ENCODE results near the gene OSBPL8. TPM values are rescaled to one million over a fixed set of nuclear protein-coding genes. Genes with fewer than 3 reads are reported as not detected.

The OSBPL8 gene
- total and polyA plus RNA-seq, 2 of the 8 experiments (the other 6 are each of a cell fraction or from before 2014, with no cell fraction given), result 10.9 to 81.1 TPM

DNA sequence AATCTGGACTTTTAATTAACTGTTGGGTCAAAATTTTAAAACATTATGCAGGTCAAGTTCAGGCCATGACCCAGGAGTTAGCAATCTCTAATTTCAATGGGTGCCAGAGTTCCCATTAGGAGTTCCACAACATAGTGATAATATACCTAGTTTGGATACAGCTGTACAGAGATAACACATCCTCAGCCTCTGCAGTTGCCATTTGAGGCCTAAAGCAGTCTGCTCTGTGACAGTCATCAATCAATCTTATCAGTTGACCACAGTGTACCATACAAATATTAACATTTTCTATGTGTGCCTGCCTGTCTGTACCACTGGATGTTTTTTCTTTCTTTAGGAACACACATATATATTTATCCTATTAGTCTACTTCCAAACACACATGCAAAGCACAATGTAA lies 157.3 kb downstream of the OSBPL8 start:
- Histone ChIP-seq H4K5ac (ENCODE audit: insufficient read length, low read depth, low read length) (no peak overlapping the region), H2BK120ac (replicated peaks; ENCODE audit: low read depth, low read length) (no peak overlapping the region), H4K8ac (ENCODE audit: extremely low read depth, insufficient read depth, low read length) (no peak overlapping the region), H3K27me3 (replicated peaks in 1 of 4; ENCODE audit: control insufficient read depth in 3 of 4, extremely low read depth in 1 of 4, insufficient read depth in 3 of 4, low read length in 3 of 4) (no peaks in the 10 kb centered on the region), H3K4me3 (ENCODE audit: extremely low read depth in 1 of 4, insufficient read depth in 2 of 4, low read depth in 3 of 4, low read length in 4 of 4) (no peak overlapping the region), H2BK15ac (ENCODE audit: low read length) (no peak overlapping the region), H2BK20ac (ENCODE audit: low read length) (no peak overlapping the region), H3K4ac (replicated peaks; ENCODE audit: insufficient read length, low read depth, low read length) (no peak overlapping the region), H3K23ac (ENCODE audit: insufficient read length) (no peak overlapping the region), H3K14ac (ENCODE audit: insufficient read length) (no peak overlapping the region), H3K56ac (replicated peaks; ENCODE audit: insufficient read length, low read depth, low read length) (no peak overlapping the region), H3K9ac (replicated peaks in 1 of 4; ENCODE audit: extremely low read depth in 1 of 4, low read depth in 3 of 4, low read length in 3 of 4) (no peak overlapping the region), H3K4me1 (replicated peaks in 1 of 4; ENCODE audit: control insufficient read depth in 3 of 4, insufficient read depth in 4 of 4, low read length in 3 of 4) (no peaks in the 10 kb centered on the region), H3K23me2 (ENCODE audit: low read depth, low read length) (no peaks in the 10 kb centered on the region), H4K20me1 (replicated peaks in 1 of 2; ENCODE audit: control insufficient read depth in 1 of 2, insufficient read depth in 2 of 2, low read length in 2 of 2) (no peaks in the 10 kb centered on the region), H3K9me3 (ENCODE audit: insufficient read depth in 2 of 2, low read depth in 1 of 2, low read length in 1 of 2) (no peaks in the 10 kb centered on the region), H2AK5ac (ENCODE audit: low read depth, low read length) (no peak overlapping the region), H3K4me2 (ENCODE audit: insufficient read depth in 1 of 2, low read depth in 2 of 2, low read length in 2 of 2) (no peak overlapping the region), H3K79me2 (ENCODE audit: control insufficient read depth in 1 of 2, insufficient read depth in 2 of 2, low read length in 2 of 2) (no peaks in the 10 kb centered on the region), H2BK5ac (ENCODE audit: low read depth, low read length) (no peak overlapping the region), H2BK12ac (ENCODE audit: low read depth, low read length) (no peak overlapping the region), H2AFZ (ENCODE audit: low read length) (no peak overlapping the region), H3K36me3 (ENCODE audit: control insufficient read depth in 2 of 4, insufficient read depth in 4 of 4, low read length in 3 of 4) (no peaks in the 10 kb centered on the region; a peak in 5 of 8 replicates), H3K79me1 (ENCODE audit: low read depth, low read length) (no peaks in the 10 kb centered on the region; the same call in 1 of the 2 replicates), H3K18ac (ENCODE audit: extremely low read depth, low read length) (no peak overlapping the region), H4K91ac (replicated peaks; ENCODE audit: insufficient read length, low read length) (no peak overlapping the region), H3K27ac (ENCODE audit: low read depth, low read length) (no peak overlapping the region)
- TF ChIP-seq, protein P1, sequence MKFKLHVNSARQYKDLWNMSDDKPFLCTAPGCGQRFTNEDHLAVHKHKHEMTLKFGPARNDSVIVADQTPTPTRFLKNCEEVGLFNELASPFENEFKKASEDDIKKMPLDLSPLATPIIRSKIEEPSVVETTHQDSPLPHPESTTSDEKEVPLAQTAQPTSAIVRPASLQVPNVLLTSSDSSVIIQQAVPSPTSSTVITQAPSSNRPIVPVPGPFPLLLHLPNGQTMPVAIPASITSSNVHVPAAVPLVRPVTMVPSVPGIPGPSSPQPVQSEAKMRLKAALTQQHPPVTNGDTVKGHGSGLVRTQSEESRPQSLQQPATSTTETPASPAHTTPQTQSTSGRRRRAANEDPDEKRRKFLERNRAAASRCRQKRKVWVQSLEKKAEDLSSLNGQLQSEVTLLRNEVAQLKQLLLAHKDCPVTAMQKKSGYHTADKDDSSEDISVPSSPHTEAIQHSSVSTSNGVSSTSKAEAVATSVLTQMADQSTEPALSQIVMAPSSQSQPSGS (IDR thresholded peaks at IDR 0.05; ENCODE audit: low read length), result no peak
- TF ChIP-seq POLR2AphosphoS5 (IDR thresholded peaks at IDR 0.05; ENCODE audit: low read depth, low read length) (no peak), SRF (IDR thresholded peaks at IDR 0.05; ENCODE audit: low read depth, low read length) (no peak), GABPA (IDR thresholded peaks at IDR 0.05; ENCODE audit: borderline replicate concordance, insufficient read depth, low read length) (no peak), SIRT6 (IDR thresholded peaks at IDR 0.05; ENCODE audit: low read length) (no peak), POLR2A (IDR thresholded peaks at IDR 0.05; ENCODE audit: control extremely low read depth in 1 of 2, low read depth in 2 of 2, low read length in 2 of 2) (no peak), RBBP5 (IDR thresholded peaks at IDR 0.05; ENCODE audit: borderline replicate concordance, low read depth, low read length) (no peak), YY1 (IDR thresholded peaks at IDR 0.05; ENCODE audit: low read depth, low read length) (no peak), E2F6 (IDR thresholded peaks at IDR 0.05) (no peak)
- FAIRE-seq (no peak), DNase-seq (ENCODE audit: low read depth in 1 of 2, low spot score in 2 of 2) (no peak)
- ChIA-PET CTCF (ENCODE audit: partially characterized antibody) (no interaction called here), POLR2A (ENCODE audit: partially characterized antibody) (no interaction called here)

Measured in H1 (cell line).